ENCODE data around the gene ZNF92. TPM values are rescaled to one million over a fixed set of nuclear protein-coding genes. Genes with fewer than 3 reads are reported as not detected.
A peak's percentile ranks its signal among the peaks of the same experiment; 100 is the strongest.

The ZNF92 gene
- total and polyA plus RNA-seq, 2 of the 13 experiments (the other 11 are each of a cell fraction or from before 2014, with no cell fraction given) = 4.0 to 13.2 TPM

DNA sequence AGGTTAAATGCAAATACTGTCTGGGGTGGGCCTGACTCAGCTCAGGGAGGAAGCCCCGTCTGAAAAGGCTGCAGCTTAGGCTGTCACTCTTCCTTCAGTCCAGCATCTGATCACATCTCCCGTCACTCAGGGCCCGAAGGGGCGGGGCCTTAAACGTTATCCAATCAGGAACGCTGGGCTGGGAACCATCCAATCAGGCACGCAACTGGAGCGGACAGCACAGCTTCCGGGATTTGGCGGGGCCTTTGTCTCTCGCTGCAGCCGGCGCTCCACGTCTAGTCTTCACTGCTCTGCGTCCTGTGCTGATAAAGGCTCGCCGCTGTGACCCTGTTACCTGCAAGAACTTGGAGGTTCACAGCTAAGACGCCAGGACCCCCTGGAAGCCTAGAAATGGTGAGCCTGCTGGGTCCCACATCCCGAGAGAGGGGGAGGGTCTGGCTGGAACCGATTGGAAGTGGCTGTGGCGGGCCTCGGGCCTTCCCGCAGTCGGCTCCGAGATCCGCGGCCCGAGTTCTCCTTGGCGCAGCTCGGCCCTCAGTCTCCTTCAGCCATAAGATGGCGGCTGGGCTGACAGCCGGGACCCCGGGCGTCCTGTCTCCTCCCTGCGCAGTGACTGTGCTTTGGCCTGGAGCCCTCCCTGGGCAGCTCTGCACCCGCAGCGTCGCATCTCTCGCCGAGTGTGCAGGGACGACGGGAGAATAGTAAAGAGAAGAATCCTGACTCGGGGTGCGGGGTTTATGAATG is at the start of gene ZNF92 (continued):
- TF ChIP-seq, protein P1, sequence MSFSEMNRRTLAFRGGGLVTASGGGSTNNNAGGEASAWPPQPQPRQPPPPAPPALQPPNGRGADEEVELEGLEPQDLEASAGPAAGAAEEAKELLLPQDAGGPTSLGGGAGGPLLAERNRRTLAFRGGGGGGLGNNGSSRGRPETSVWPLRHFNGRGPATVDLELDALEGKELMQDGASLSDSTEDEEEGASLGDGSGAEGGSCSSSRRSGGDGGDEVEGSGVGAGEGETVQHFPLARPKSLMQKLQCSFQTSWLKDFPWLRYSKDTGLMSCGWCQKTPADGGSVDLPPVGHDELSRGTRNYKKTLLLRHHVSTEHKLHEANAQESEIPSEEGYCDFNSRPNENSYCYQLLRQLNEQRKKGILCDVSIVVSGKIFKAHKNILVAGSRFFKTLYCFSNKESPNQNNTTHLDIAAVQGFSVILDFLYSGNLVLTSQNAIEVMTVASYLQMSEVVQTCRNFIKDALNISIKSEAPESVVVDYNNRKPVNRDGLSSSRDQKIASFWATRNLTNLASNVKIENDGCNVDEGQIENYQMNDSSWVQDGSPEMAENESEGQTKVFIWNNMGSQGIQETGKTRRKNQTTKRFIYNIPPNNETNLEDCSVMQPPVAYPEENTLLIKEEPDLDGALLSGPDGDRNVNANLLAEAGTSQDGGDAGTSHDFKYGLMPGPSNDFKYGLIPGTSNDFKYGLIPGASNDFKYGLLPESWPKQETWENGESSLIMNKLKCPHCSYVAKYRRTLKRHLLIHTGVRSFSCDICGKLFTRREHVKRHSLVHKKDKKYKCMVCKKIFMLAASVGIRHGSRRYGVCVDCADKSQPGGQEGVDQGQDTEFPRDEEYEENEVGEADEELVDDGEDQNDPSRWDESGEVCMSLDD (CRISPR knock-in tag; IDR thresholded peaks at IDR 0.05; ENCODE audit: borderline replicate concordance) = no peak
- TF ChIP-seq, protein P2, sequence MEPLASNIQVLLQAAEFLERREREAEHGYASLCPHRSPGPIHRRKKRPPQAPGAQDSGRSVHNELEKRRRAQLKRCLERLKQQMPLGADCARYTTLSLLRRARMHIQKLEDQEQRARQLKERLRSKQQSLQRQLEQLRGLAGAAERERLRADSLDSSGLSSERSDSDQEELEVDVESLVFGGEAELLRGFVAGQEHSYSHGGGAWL (CRISPR knock-in tag; IDR thresholded peaks at IDR 0.05) = peak; percentile 40; the same call in 1 of the 2 replicates
- TF ChIP-seq ZNF724P (CRISPR knock-in tag; IDR thresholded peaks at IDR 0.05; ENCODE audit: borderline replicate concordance) (0 out of 2 replicates have a peak, but pooled peaks have one; percentile 25), ZNF292 (CRISPR knock-in tag; IDR thresholded peaks at IDR 0.05; ENCODE audit: borderline replicate concordance, low read depth) (peak; percentile 94), TBP (CRISPR knock-in tag; IDR thresholded peaks at IDR 0.05) (no peak), RNF2 (conservative IDR thresholded peaks at IDR 0.05; ENCODE audit: low read depth) (no peak), NFATC3 (CRISPR knock-in tag; IDR thresholded peaks at IDR 0.05) (0 out of 2 replicates have a peak, but pooled peaks have one; percentile 36), HOXD1 (CRISPR knock-in tag; IDR thresholded peaks at IDR 0.05) (0 out of 2 replicates have a peak, but pooled peaks have one; percentile 28), ZNF234 (CRISPR knock-in tag; conservative IDR thresholded peaks at IDR 0.05) (no peak)
- TF ChIP-seq, protein P3, sequence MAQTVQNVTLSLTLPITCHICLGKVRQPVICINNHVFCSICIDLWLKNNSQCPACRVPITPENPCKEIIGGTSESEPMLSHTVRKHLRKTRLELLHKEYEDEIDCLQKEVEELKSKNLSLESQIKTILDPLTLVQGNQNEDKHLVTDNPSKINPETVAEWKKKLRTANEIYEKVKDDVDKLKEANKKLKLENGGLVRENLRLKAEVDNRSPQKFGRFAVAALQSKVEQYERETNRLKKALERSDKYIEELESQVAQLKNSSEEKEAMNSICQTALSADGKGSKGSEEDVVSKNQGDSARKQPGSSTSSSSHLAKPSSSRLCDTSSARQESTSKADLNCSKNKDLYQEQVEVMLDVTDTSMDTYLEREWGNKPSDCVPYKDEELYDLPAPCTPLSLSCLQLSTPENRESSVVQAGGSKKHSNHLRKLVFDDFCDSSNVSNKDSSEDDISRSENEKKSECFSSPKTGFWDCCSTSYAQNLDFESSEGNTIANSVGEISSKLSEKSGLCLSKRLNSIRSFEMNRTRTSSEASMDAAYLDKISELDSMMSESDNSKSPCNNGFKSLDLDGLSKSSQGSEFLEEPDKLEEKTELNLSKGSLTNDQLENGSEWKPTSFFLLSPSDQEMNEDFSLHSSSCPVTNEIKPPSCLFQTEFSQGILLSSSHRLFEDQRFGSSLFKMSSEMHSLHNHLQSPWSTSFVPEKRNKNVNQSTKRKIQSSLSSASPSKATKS (CRISPR knock-in tag; IDR thresholded peaks at IDR 0.05) = no peak
- TF ChIP-seq, protein P4, sequence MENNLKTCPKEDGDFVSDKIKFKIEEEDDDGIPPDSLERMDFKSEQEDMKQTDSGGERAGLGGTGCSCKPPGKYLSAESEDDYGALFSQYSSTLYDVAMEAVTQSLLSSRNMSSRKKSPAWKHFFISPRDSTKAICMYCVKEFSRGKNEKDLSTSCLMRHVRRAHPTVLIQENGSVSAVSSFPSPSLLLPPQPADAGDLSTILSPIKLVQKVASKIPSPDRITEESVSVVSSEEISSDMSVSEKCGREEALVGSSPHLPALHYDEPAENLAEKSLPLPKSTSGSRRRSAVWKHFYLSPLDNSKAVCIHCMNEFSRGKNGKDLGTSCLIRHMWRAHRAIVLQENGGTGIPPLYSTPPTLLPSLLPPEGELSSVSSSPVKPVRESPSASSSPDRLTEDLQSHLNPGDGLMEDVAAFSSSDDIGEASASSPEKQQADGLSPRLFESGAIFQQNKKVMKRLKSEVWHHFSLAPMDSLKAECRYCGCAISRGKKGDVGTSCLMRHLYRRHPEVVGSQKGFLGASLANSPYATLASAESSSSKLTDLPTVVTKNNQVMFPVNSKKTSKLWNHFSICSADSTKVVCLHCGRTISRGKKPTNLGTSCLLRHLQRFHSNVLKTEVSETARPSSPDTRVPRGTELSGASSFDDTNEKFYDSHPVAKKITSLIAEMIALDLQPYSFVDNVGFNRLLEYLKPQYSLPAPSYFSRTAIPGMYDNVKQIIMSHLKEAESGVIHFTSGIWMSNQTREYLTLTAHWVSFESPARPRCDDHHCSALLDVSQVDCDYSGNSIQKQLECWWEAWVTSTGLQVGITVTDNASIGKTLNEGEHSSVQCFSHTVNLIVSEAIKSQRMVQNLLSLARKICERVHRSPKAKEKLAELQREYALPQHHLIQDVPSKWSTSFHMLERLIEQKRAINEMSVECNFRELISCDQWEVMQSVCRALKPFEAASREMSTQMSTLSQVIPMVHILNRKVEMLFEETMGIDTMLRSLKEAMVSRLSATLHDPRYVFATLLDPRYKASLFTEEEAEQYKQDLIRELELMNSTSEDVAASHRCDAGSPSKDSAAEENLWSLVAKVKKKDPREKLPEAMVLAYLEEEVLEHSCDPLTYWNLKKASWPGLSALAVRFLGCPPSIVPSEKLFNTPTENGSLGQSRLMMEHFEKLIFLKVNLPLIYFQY (CRISPR knock-in tag; IDR thresholded peaks at IDR 0.05; ENCODE audit: borderline replicate concordance) = no peak
- TF ChIP-seq, protein P5, sequence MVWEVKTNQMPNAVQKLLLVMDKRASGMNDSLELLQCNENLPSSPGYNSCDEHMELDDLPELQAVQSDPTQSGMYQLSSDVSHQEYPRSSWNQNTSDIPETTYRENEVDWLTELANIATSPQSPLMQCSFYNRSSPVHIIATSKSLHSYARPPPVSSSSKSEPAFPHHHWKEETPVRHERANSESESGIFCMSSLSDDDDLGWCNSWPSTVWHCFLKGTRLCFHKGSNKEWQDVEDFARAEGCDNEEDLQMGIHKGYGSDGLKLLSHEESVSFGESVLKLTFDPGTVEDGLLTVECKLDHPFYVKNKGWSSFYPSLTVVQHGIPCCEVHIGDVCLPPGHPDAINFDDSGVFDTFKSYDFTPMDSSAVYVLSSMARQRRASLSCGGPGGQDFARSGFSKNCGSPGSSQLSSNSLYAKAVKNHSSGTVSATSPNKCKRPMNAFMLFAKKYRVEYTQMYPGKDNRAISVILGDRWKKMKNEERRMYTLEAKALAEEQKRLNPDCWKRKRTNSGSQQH (CRISPR knock-in tag; IDR thresholded peaks at IDR 0.05; ENCODE audit: low read depth) = peak; percentile 68; the same call in 1 of the 2 replicates
- TF ChIP-seq, protein P6, sequence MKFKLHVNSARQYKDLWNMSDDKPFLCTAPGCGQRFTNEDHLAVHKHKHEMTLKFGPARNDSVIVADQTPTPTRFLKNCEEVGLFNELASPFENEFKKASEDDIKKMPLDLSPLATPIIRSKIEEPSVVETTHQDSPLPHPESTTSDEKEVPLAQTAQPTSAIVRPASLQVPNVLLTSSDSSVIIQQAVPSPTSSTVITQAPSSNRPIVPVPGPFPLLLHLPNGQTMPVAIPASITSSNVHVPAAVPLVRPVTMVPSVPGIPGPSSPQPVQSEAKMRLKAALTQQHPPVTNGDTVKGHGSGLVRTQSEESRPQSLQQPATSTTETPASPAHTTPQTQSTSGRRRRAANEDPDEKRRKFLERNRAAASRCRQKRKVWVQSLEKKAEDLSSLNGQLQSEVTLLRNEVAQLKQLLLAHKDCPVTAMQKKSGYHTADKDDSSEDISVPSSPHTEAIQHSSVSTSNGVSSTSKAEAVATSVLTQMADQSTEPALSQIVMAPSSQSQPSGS (CRISPR knock-in tag; IDR thresholded peaks at IDR 0.05) = no peak
- TF ChIP-seq, protein P7, sequence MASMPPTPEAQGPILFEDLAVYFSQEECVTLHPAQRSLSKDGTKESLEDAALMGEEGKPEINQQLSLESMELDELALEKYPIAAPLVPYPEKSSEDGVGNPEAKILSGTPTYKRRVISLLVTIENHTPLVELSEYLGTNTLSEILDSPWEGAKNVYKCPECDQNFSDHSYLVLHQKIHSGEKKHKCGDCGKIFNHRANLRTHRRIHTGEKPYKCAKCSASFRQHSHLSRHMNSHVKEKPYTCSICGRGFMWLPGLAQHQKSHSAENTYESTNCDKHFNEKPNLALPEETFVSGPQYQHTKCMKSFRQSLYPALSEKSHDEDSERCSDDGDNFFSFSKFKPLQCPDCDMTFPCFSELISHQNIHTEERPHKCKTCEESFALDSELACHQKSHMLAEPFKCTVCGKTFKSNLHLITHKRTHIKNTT (CRISPR knock-in tag; IDR thresholded peaks at IDR 0.05) = no peak
